Astrocyte (in vitro differentiated cells and primary cell): ENCODE measurements around the gene GLRX5.

Experiments
- CTCF ChIP-seq: IDR thresholded peaks from 2 replicates; pipeline ENCODE4 v1.5.1; 2011; ENCODE audit warnings: low read depth, mild to moderate bottlenecking, inconsistent platforms, low read length, moderate library complexity; ENCODE audit not compliant: insufficient read depth
- EZH2 ChIP-seq: IDR thresholded peaks from 2 replicates; pipeline ENCODE4 v1.6.1; 2012; ENCODE audit warnings: mild to moderate bottlenecking, low read length, inconsistent platforms; ENCODE audit not compliant: insufficient read depth

DNA sequence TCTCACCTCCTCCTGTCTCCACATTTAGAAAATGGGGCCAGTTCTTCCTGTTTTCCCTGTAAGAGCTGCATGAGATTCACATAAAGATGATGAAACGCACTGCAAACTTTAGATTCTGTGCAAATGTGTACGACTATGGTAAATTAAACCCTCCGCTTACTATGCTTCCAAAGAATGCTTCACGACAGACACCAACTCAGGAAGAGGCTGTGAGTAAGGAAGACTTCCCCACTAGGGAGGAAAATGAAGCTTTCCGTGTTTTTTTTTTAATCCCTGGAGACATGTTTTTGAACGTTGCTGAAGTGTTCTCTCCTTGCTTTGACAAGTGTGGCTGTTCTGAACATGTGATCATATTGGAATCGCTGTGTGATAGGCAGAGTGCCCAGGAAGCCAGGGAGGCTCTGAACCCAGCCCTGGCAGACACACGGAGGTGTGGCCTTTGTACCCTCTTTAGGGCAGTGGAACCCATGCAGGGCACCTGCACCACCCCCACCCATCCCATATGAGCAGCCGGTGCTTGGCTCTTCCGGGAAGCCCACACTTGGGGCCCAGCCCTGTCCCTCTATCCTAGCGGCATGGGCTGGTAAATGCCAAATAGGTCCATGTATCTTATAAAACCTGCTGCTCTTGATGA, 10.9 kb upstream of the GLRX5 start:
- TF ChIP-seq CTCF = no peak
- TF ChIP-seq EZH2 = no peak
